ENCODE data around the gene C1orf174. TPM values are rescaled to one million over a fixed set of nuclear protein-coding genes. Genes with fewer than 3 reads are reported as not detected.

C1orf174 gene
- total RNA-seq, 1 experiment from 2014 or later = 21.1 TPM

DNA sequence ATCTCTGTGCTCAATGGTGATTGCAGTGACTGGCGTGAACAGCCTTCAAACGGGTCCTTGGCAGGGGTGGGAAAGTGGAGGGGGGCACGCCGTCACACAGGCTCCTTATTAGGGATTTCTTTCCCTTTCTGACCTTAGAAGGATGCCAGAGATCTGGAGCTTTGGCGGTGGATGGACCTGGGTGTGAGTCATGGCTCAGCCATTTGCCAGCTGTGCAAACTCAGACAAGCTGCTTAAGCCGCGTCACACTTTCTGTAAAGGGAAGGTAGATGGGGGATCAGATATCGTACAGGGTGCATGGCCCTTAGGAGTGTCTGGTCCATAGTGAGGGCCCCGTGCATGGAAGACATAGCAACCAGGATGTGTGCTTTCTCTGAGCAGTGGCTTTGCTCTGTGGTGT, 48.3 kb upstream of the C1orf174 start:
- Histone ChIP-seq H2BK12ac (ENCODE audit: insufficient read length, low read depth, low read length) (no peak overlapping the region), H2BK5ac (ENCODE audit: insufficient read length, low read length) (no peak overlapping the region), H2AFZ (ENCODE audit: low read length) (no peak overlapping the region), H4K8ac (replicated peaks; ENCODE audit: insufficient read length, low read depth, low read length) (no peak overlapping the region), H2BK20ac (ENCODE audit: low read depth, low read length, poor library complexity, severe bottlenecking) (no peak overlapping the region), H3K56ac (ENCODE audit: insufficient read length, low read depth, low read length) (no peak overlapping the region), H2AK5ac (ENCODE audit: insufficient read length, low read length) (no peak overlapping the region), H3K27me3 (ENCODE audit: insufficient read depth, low read length) (no peaks in the 10 kb centered on the region), H3T11ph (ENCODE audit: low read length) (no peak overlapping the region), H2BK120ac (ENCODE audit: low read depth, low read length, poor library complexity, severe bottlenecking) (no peak overlapping the region), H3K79me2 (ENCODE audit: insufficient read depth, low read length) (no peaks in the 10 kb centered on the region), H3K4me2 (ENCODE audit: insufficient read depth, insufficient read length, low read length) (no peak overlapping the region), H3K14ac (ENCODE audit: insufficient read depth, low read length) (no peak overlapping the region), H2BK15ac (ENCODE audit: low read depth, low read length) (no peak overlapping the region), H4K20me1 (ENCODE audit: control insufficient read depth, insufficient read depth, insufficient read length) (no peaks in the 10 kb centered on the region), H4K5ac (ENCODE audit: insufficient read length, low read depth, low read length) (no peak overlapping the region), H3K4ac (ENCODE audit: low read depth, low read length) (no peak overlapping the region), H3K9ac (ENCODE audit: extremely low read depth, insufficient read length, low read length) (no peak overlapping the region), H3K4me1 (ENCODE audit: insufficient read depth, low read length) (no peaks in the 10 kb centered on the region), H3K27ac (ENCODE audit: insufficient read length, low read depth, low read length) (no peak overlapping the region), H3K9me3 (ENCODE audit: control insufficient read depth, low read depth, low read length) (no peaks in the 10 kb centered on the region), H3K18ac (ENCODE audit: insufficient read length, low read depth, low read length) (no peak overlapping the region), H3K23ac (ENCODE audit: insufficient read length, low read depth, low read length) (no peak overlapping the region), H3K79me1 (ENCODE audit: insufficient read depth, low read depth, low read length, poor library complexity, severe bottlenecking) (no peaks in the 10 kb centered on the region), H3K23me2 (ENCODE audit: insufficient read length, low read depth, low read length, poor library complexity, severe bottlenecking) (no peaks in the 10 kb centered on the region), H4K91ac (ENCODE audit: insufficient read length, low read depth, low read length) (no peak overlapping the region)
- H3K4me1 Mint-ChIP-seq = peaks cover 16 to 18% of the 10 kb centered on the region in 2 experiments
- TF ChIP-seq CTCF (conservative IDR thresholded peaks at IDR 0.05) = no peak
- peaks cover 3 to 17% of the 10 kb centered on the region in 2 experiments; a peak in 2 of 5 replicates for H3K9me3 Mint-ChIP-seq
- peaks cover 0 to 3% (median 0%) of the 10 kb centered on the region in 3 experiments; a peak in 1 of 7 replicates for H3K36me3 Mint-ChIP-seq (ENCODE audit: insufficient read depth in 1 of 3, low read depth in 3 of 3)
- H3K27me3 Mint-ChIP-seq (ENCODE audit: low read depth) = peaks cover 17% of the 10 kb centered on the region
- peak; percentile 25 for DNase-seq
- no peak overlapping the region for H3K27ac Mint-ChIP-seq
- no peak overlapping the region for H3K4me3 Mint-ChIP-seq
- WGBS (ENCODE audit: extremely low coverage, insufficient read length, low lambda C conversion rate) = no CpG with 5 or more reads among the region's 9 CpGs
